Measurements from ENCODE around the gene GALNTL6. TPM values are rescaled to one million over a fixed set of nuclear protein-coding genes. Genes with fewer than 3 reads are reported as not detected.

Gene GALNTL6
- total and polyA plus RNA-seq, 8 donors: 0.15 to 0.87 (median 0.58) TPM; not detected in 3

GRCh38 chr4:172099376-172099775 is 286.2 kb downstream of the GALNTL6 start:
- WGBS, 5 donors: 63 to 75% (median 67%) methylated on average over 2 of the region's 2 CpGs
- intact Hi-C loops (cut with DNase I; ENCODE audit: low total_unique reads): no loop called here
- Histone ChIP-seq H3K4me1 (no peaks in the 10 kb centered on the region), H3K4me3 (no peak overlapping the region), H3K36me3 (no peaks in the 10 kb centered on the region), H3K27me3 (no peaks in the 10 kb centered on the region), H3K27ac (no peak overlapping the region), H3K9me3 (no peaks in the 10 kb centered on the region)
- TF ChIP-seq EP300 (IDR thresholded peaks at IDR 0.05) (no peak), POLR2A (IDR thresholded peaks at IDR 0.05) (no peak), POLR2AphosphoS5 (IDR thresholded peaks at IDR 0.05) (no peak)
- no peak for DNase-seq

GRCh38 chr4:172103456-172103855 is 290.3 kb downstream of the GALNTL6 start:
- no peaks in the 10 kb centered on the region for H3K4me1 ChIP-seq
- H3K36me3 ChIP-seq: no peaks in the 10 kb centered on the region
- H3K4me3 ChIP-seq: no peak overlapping the region
- TF ChIP-seq POLR2AphosphoS5 (IDR thresholded peaks at IDR 0.05): no peak
- intact Hi-C loops (cut with DNase I; ENCODE audit: low total_unique reads): no loop called here
- no peaks in the 10 kb centered on the region for H3K9me3 ChIP-seq
- H3K27me3 ChIP-seq: no peaks in the 10 kb centered on the region
- WGBS, 5 donors: 90 to 100% (median 94%) methylated on average over 1 of the region's 1 CpG
- DNase-seq: no peak
- H3K27ac ChIP-seq: no peak overlapping the region

DNA sequence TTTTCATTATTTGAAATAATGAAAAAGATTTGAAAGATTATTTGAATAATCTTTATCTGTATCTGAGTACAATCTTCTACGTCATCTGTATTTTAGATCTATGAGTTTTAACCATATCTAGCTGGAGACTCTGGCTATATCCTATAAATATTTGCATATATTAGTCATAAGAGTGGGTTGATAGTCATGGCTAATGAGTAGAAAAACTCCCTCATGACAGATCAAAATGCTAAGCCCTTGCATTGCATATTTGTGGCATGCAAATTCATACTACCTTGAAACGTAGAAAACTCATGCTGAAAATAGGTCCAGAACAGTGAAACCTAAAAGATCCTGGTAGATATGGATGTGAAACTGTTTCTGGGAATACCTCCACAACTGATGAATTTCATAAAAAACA is 291.3 kb downstream of the GALNTL6 start:
- TF ChIP-seq POLR2AphosphoS5 (IDR thresholded peaks at IDR 0.05): no peak
- no peak for TF ChIP-seq POLR2A (IDR thresholded peaks at IDR 0.05)
- TF ChIP-seq EP300 (IDR thresholded peaks at IDR 0.05): no peak
- TF ChIP-seq, protein P1, sequence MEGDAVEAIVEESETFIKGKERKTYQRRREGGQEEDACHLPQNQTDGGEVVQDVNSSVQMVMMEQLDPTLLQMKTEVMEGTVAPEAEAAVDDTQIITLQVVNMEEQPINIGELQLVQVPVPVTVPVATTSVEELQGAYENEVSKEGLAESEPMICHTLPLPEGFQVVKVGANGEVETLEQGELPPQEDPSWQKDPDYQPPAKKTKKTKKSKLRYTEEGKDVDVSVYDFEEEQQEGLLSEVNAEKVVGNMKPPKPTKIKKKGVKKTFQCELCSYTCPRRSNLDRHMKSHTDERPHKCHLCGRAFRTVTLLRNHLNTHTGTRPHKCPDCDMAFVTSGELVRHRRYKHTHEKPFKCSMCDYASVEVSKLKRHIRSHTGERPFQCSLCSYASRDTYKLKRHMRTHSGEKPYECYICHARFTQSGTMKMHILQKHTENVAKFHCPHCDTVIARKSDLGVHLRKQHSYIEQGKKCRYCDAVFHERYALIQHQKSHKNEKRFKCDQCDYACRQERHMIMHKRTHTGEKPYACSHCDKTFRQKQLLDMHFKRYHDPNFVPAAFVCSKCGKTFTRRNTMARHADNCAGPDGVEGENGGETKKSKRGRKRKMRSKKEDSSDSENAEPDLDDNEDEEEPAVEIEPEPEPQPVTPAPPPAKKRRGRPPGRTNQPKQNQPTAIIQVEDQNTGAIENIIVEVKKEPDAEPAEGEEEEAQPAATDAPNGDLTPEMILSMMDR (IDR thresholded peaks at IDR 0.05): no peak
- intact Hi-C loops (cut with DNase I; ENCODE audit: low total_unique reads): no loop called here
- no peak for DNase-seq
- Histone ChIP-seq H3K4me3 (no peak overlapping the region), H3K27ac (no peak overlapping the region), H3K4me1 (no peaks in the 10 kb centered on the region), H3K27me3 (no peaks in the 10 kb centered on the region), H3K9me3 (no peaks in the 10 kb centered on the region), H3K36me3 (no peaks in the 10 kb centered on the region)
- WGBS, 5 donors: 71 to 85% (median 76%) methylated on average over 2 of the region's 2 CpGs

GRCh38 chr4:172105918-172106317 is 292.7 kb downstream of the GALNTL6 start:
- no peak for TF ChIP-seq EP300 (IDR thresholded peaks at IDR 0.05)
- TF ChIP-seq, protein P1 (IDR thresholded peaks at IDR 0.05): no peak
- no peak for TF ChIP-seq POLR2AphosphoS5 (IDR thresholded peaks at IDR 0.05)
- TF ChIP-seq POLR2A (IDR thresholded peaks at IDR 0.05): no peak
- WGBS, 5 donors: 28 to 75% (median 41%) methylated on average over 1 of the region's 1 CpG

GRCh38 chr4:172109466-172109865 is 296.3 kb downstream of the GALNTL6 start:
- no peak for TF ChIP-seq POLR2AphosphoS5 (IDR thresholded peaks at IDR 0.05)
- TF ChIP-seq POLR2A (IDR thresholded peaks at IDR 0.05): no peak
- TF ChIP-seq, protein P1 (IDR thresholded peaks at IDR 0.05): no peak
- TF ChIP-seq EP300 (IDR thresholded peaks at IDR 0.05): no peak
- intact Hi-C loops (cut with DNase I; ENCODE audit: low total_unique reads): no loop called here

More at GRCh38 chr4:172105918-172106317, 292.7 kb downstream of the GALNTL6 start:
- no peaks in the 10 kb centered on the region for H3K36me3 ChIP-seq
- no peak overlapping the region for H3K4me3 ChIP-seq
- no peaks in the 10 kb centered on the region for H3K4me1 ChIP-seq
- H3K27me3 ChIP-seq: no peaks in the 10 kb centered on the region
- DNase-seq: no peak
- intact Hi-C loops (cut with DNase I; ENCODE audit: low total_unique reads): no loop called here
- H3K27ac ChIP-seq: no peak overlapping the region
- no peaks in the 10 kb centered on the region for H3K9me3 ChIP-seq

More at GRCh38 chr4:172109466-172109865, 296.3 kb downstream of the GALNTL6 start:
- no peaks in the 10 kb centered on the region for H3K9me3 ChIP-seq
- no peaks in the 10 kb centered on the region for H3K27me3 ChIP-seq
- DNase-seq: no peak
- H3K27ac ChIP-seq: no peak overlapping the region
- no peak overlapping the region for H3K4me3 ChIP-seq
- no peaks in the 10 kb centered on the region for H3K36me3 ChIP-seq
- no peaks in the 10 kb centered on the region for H3K4me1 ChIP-seq

Data from stomach (tissue), 9 donors.